Upper lobe of left lung (tissue), 4 donors: ENCODE data around the gene CILP2.

Experiments
- POLR2AphosphoS5 ChIP-seq, 2 donors: sonication (generic); formaldehyde crosslinking; IDR thresholded peaks; one replicate each; pipeline ENCODE4 v1.5.1; 2017; ENCODE audit warnings: antibody characterized with exemption in 2 of 2
- TF ChIP-seq, protein P1 (sequence below), 6 experiments: fragments of 450-650 bp in 4 of 6; fragments of 200-600 bp in 2 of 6; sonication (generic) in 2 of 6; IDR thresholded peaks; one replicate each; pipeline ENCODE4 v1.5.1; 2016 to 2019; ENCODE audit warnings: antibody characterized with exemption in 6 of 6

DNA sequence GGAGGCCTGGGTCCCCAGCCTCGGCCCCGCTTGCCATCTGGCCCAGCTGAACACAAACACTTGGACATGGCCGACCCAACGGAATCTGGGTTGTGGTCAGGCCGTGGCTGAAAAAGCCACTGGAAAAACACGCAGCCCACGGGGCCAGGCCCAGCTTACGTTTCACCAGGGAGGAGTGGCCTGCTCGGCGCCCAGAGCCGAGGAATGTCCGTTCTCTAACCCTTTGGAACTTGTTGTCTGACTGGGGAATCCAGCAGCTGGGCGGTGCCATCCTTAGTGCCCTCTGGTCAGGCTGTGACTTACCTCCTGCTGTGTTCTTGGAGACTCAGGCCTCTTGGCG, 13.8 kb downstream of the CILP2 start:
- TF ChIP-seq, protein P1, sequence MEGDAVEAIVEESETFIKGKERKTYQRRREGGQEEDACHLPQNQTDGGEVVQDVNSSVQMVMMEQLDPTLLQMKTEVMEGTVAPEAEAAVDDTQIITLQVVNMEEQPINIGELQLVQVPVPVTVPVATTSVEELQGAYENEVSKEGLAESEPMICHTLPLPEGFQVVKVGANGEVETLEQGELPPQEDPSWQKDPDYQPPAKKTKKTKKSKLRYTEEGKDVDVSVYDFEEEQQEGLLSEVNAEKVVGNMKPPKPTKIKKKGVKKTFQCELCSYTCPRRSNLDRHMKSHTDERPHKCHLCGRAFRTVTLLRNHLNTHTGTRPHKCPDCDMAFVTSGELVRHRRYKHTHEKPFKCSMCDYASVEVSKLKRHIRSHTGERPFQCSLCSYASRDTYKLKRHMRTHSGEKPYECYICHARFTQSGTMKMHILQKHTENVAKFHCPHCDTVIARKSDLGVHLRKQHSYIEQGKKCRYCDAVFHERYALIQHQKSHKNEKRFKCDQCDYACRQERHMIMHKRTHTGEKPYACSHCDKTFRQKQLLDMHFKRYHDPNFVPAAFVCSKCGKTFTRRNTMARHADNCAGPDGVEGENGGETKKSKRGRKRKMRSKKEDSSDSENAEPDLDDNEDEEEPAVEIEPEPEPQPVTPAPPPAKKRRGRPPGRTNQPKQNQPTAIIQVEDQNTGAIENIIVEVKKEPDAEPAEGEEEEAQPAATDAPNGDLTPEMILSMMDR (IDR thresholded peaks at IDR 0.05), result no peak
- no peak for TF ChIP-seq POLR2AphosphoS5 (IDR thresholded peaks at IDR 0.05)
